Caco-2 (cell line): ENCODE measurements around the gene UBE2F. TPM values are rescaled to one million over a fixed set of nuclear protein-coding genes. Genes with fewer than 3 reads are reported as not detected.
A peak's percentile ranks its signal among the peaks of the same experiment; 100 is the strongest.

ENCODE experiments used
- BruUV-seq: library from RNA; stranded (reverse); fragments of 400-500 nt; replicated peaks from 2 replicates; lab custom pipeline; 2021; lab: Mats Ljungman, UMichigan
- CTCF ChIA-PET: fragments of 300-600 bp; sonication (Branson Sonifier 250); formaldehyde crosslinking; loops from one replicate; lab custom pipeline; 2022; ENCODE audit warnings: antibody characterized with exemption; lab: Charles Lee
- POLR2A ChIA-PET: fragments of 300-600 bp; sonication (Branson Sonifier 250); formaldehyde crosslinking; loops from one replicate; lab custom pipeline; 2022; ENCODE audit warnings: antibody characterized with exemption; lab: Charles Lee
- DNase-seq, 2 experiments: peaks; one replicate each; pipeline versions ENCODE4 v3.0.0 to v3.0.0-alpha.2; 2020 to 2022
- H3K27me3 ChIP-seq: replicated peaks from 2 replicates; pipeline ENCODE4 v1.6.0; 2011; ENCODE audit warnings: low read length; ENCODE audit not compliant: control insufficient read depth, insufficient read depth
- H3K36me3 ChIP-seq: 2 replicates; pipeline ENCODE4 v1.5.1; 2011; ENCODE audit warnings: low read length; ENCODE audit not compliant: control insufficient read depth, insufficient read depth
- H3K4me1 ChIP-seq: fragments of 250-450 bp; sonication (Bioruptor Pico); 2 replicates; pipeline ENCODE4 v1.5.1; 2020; ENCODE audit warnings: mild to moderate bottlenecking
- H3K4me3 ChIP-seq: 2 replicates; pipeline ENCODE4 v1.5.1; 2011; ENCODE audit warnings: low read depth, mild to moderate bottlenecking, control low read depth, low read length
- H3K9me3 ChIP-seq: fragments of 250-450 bp; sonication (Bioruptor Pico); 2 replicates; pipeline ENCODE4 v1.5.1; 2020; ENCODE audit warnings: mild to moderate bottlenecking, moderate library complexity
- H3K27ac Mint-ChIP-seq: one replicate; pipeline ENCODE4 v1.8.0; 2022; ENCODE audit warnings: mixed read lengths; ENCODE audit not compliant: unreplicated experiment
- H3K27me3 Mint-ChIP-seq: one replicate; pipeline ENCODE4 v1.8.0; 2022; ENCODE audit warnings: mixed read lengths; ENCODE audit not compliant: insufficient read depth, unreplicated experiment
- H3K36me3 Mint-ChIP-seq: one replicate; pipeline ENCODE4 v1.8.0; 2022; ENCODE audit warnings: mild to moderate bottlenecking, mixed read lengths; ENCODE audit not compliant: insufficient read depth, unreplicated experiment
- H3K4me1 Mint-ChIP-seq: one replicate; pipeline ENCODE4 v1.8.0; 2022; ENCODE audit warnings: low read depth, mixed read lengths; ENCODE audit not compliant: unreplicated experiment
- H3K4me3 Mint-ChIP-seq: one replicate; pipeline ENCODE4 v1.8.0; 2022; ENCODE audit warnings: mild to moderate bottlenecking, moderate library complexity, mixed read lengths; ENCODE audit not compliant: unreplicated experiment
- H3K9me3 Mint-ChIP-seq: one replicate; pipeline ENCODE4 v1.8.0; 2022; ENCODE audit warnings: mixed read lengths; ENCODE audit not compliant: unreplicated experiment
- CTCF ChIP-seq, 2 experiments: fragments of 200-600 bp in 1 of 2; IDR thresholded peaks; 1 replicate in 1 of 2; 2 replicates in 1 of 2; pipeline versions ENCODE4 v1.5.1 to v1.8.0; 2011 to 2022; ENCODE audit warnings: antibody characterized with exemption in 1 of 2, control low read depth in 1 of 2, inconsistent platforms in 1 of 2, low read depth in 1 of 2, low read length in 1 of 2, mild to moderate bottlenecking in 1 of 2, moderate library complexity in 1 of 2; ENCODE audit not compliant: insufficient read depth in 1 of 2, severe bottlenecking in 1 of 2, unreplicated experiment in 1 of 2
- intact Hi-C: fragments of 100-400 bp; cut with micrococcal nuclease; formaldehyde crosslinking; loops from one replicate; pipeline ENCODE4 v1.10.0; 2022; ENCODE audit not compliant: unreplicated experiment
- total RNA-seq: library from RNA; stranded (reverse); gene quantifications from 2 replicates; pipeline ENCODE4 v1.2.3, GENCODE V29; 2022

The UBE2F gene
- total RNA-seq, 1 experiment from 2014 or later: 38.9 TPM

GRCh38 chr2:237939251-237939650 is 27.6 kb upstream of the UBE2F start:
- Histone ChIP-seq H3K36me3 (no peaks in the 10 kb centered on the region), H3K4me3 (no peak overlapping the region), H3K27me3 (no peaks in the 10 kb centered on the region), H3K9me3 (no peaks in the 10 kb centered on the region; the same call in 1 of the 2 replicates), H3K4me1 (peaks cover 13% of the 10 kb centered on the region)
- CTCF ChIA-PET: no interaction called here
- intact Hi-C loops: no loop called here
- TF ChIP-seq CTCF (IDR thresholded peaks at IDR 0.05; ENCODE audit: insufficient read depth in 1 of 2, low read depth in 1 of 2, low read length in 1 of 2, severe bottlenecking in 1 of 2, unreplicated experiment in 1 of 2): no peak
- no peaks in the 10 kb centered on the region for H3K36me3 Mint-ChIP-seq
- no peaks in the 10 kb centered on the region for H3K9me3 Mint-ChIP-seq
- H3K27ac Mint-ChIP-seq: no peak overlapping the region
- DNase-seq: no peak
- no TSS peak for BruUV-seq
- no peaks in the 10 kb centered on the region for H3K27me3 Mint-ChIP-seq
- POLR2A ChIA-PET: no interaction called here
- peaks cover 16% of the 10 kb centered on the region for H3K4me1 Mint-ChIP-seq
- H3K4me3 Mint-ChIP-seq: no peak overlapping the region

- intact Hi-C loops: no loop called here
- no peak overlapping the region for H3K27ac Mint-ChIP-seq
- no peaks in the 10 kb centered on the region for H3K36me3 ChIP-seq
- DNase-seq: no peak
- H3K27me3 ChIP-seq: no peaks in the 10 kb centered on the region
- no peak for TF ChIP-seq CTCF (IDR thresholded peaks at IDR 0.05; ENCODE audit: insufficient read depth in 1 of 2, low read depth in 1 of 2, low read length in 1 of 2, severe bottlenecking in 1 of 2, unreplicated experiment in 1 of 2)
- no peaks in the 10 kb centered on the region for H3K36me3 Mint-ChIP-seq
- POLR2A ChIA-PET: no interaction called here
- no peak overlapping the region for H3K4me3 Mint-ChIP-seq
- no peak overlapping the region for H3K4me3 ChIP-seq
- no TSS peak for BruUV-seq
- peaks cover 16% of the 10 kb centered on the region for H3K4me1 Mint-ChIP-seq
- H3K9me3 Mint-ChIP-seq: peaks cover 1% of the 10 kb centered on the region
- CTCF ChIA-PET: no interaction called here
- no peaks in the 10 kb centered on the region for H3K27me3 Mint-ChIP-seq
- H3K4me1 ChIP-seq: peaks cover 13% of the 10 kb centered on the region
- H3K9me3 ChIP-seq: no peaks in the 10 kb centered on the region; the same call in 1 of the 2 replicates
Observed at GRCh38 chr2:237940828-237941227, 26.0 kb upstream of the UBE2F start.

GRCh38 chr2:237941239-237941638 is 25.6 kb upstream of the UBE2F start:
- no peak for TF ChIP-seq CTCF (IDR thresholded peaks at IDR 0.05; ENCODE audit: insufficient read depth in 1 of 2, low read depth in 1 of 2, low read length in 1 of 2, severe bottlenecking in 1 of 2, unreplicated experiment in 1 of 2)

More at GRCh38 chr2:237941239-237941638, 25.6 kb upstream of the UBE2F start:
- Mint-ChIP-seq H3K36me3 (no peaks in the 10 kb centered on the region), H3K4me3 (no peak overlapping the region), H3K27me3 (no peaks in the 10 kb centered on the region), H3K27ac (peak overlapping the region; percentile 55), H3K4me1 (peaks cover 16% of the 10 kb centered on the region), H3K9me3 (peaks cover 5% of the 10 kb centered on the region)
- DNase-seq: no peak
- H3K4me1 ChIP-seq: peaks cover 13% of the 10 kb centered on the region
- intact Hi-C loops: no loop called here
- H3K27me3 ChIP-seq: no peaks in the 10 kb centered on the region
- no peak overlapping the region for H3K4me3 ChIP-seq
- POLR2A ChIA-PET: no interaction called here
- CTCF ChIA-PET: no interaction called here
- no peaks in the 10 kb centered on the region; the same call in 1 of the 2 replicates for H3K9me3 ChIP-seq
- no TSS peak for BruUV-seq
- no peaks in the 10 kb centered on the region for H3K36me3 ChIP-seq
